Activated T-cell treated with anti-CD3 and anti-CD28 coated beads, Interleukin-2, amount 50 U/mL, for 24 hours (primary cell): ENCODE measurements around the gene DLG2.

Experiments
- DNase-seq: peaks from one replicate; pipeline ENCODE4 v3.0.0-alpha.2; 2020
- H3K27ac Mint-ChIP-seq: 2 replicates; pipeline ENCODE4 v1.8.0; 2020; ENCODE audit warnings: mild to moderate bottlenecking, mixed read lengths
- H3K27me3 Mint-ChIP-seq: 2 replicates; pipeline ENCODE4 v1.8.0; 2020; ENCODE audit warnings: mixed read lengths
- H3K36me3 Mint-ChIP-seq: 2 replicates; pipeline ENCODE4 v1.8.0; 2020; ENCODE audit warnings: low read depth, mixed read lengths
- H3K4me1 Mint-ChIP-seq: 2 replicates; pipeline ENCODE4 v1.8.0; 2020; ENCODE audit warnings: low read depth, mixed read lengths
- H3K4me3 Mint-ChIP-seq: 2 replicates; pipeline ENCODE4 v1.8.0; 2020; ENCODE audit warnings: mild to moderate bottlenecking, moderate library complexity, mixed read lengths
- H3K9me3 Mint-ChIP-seq: 2 replicates; pipeline ENCODE4 v1.8.0; 2020; ENCODE audit warnings: mixed read lengths

DLG2 gene

DNA sequence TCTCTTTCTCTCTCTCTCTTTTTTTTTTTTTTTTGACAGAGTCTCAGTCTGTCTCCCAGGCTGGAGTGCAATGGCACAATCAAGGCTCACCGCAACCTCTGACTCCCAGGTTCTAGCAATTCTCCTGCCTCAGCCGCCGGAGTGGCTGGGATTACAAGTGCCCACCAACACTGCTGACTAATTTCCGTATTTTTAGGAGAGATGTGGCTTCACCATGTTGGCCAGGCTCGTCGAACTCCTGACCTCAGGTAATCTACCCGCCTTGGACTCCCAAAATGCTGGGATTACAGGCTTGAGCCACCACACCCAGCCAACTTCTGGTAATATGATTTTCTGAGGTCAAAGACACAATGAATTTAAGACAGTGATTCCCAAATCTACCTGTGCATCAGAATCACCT is 1681.2 kb downstream of the DLG2 start:
- no peaks in the 10 kb centered on the region for H3K4me1 Mint-ChIP-seq
- H3K4me3 Mint-ChIP-seq, result no peak overlapping the region
- no peaks in the 10 kb centered on the region for H3K27me3 Mint-ChIP-seq
- no peaks in the 10 kb centered on the region for H3K36me3 Mint-ChIP-seq
- H3K27ac Mint-ChIP-seq, result no peak overlapping the region
- H3K9me3 Mint-ChIP-seq, result peaks cover 10% of the 10 kb centered on the region
- DNase-seq, result no peak

DNA sequence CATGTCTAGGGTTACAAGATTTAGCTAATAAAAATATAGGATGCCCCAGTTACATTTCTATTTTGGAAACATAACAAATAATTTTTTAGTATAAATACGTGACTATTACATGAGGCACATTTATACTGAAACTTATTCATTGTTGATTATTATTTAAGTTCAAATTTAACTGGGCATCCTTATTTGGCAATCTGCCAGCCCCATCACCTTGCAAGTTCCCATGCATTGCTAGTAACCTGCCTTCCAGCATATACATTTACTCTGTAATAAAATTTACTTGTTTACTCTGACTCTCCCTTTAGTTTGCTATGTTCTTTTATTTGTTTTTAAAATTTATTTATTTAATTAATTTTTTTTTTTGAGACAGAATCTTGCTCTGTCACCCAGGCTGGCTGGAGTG is 1686.1 kb downstream of the DLG2 start:
- H3K9me3 Mint-ChIP-seq, result peaks cover 10% of the 10 kb centered on the region
- DNase-seq, result no peak
- no peak overlapping the region for H3K27ac Mint-ChIP-seq
- no peaks in the 10 kb centered on the region for H3K4me1 Mint-ChIP-seq
- no peaks in the 10 kb centered on the region for H3K27me3 Mint-ChIP-seq
- H3K36me3 Mint-ChIP-seq, result no peaks in the 10 kb centered on the region
- H3K4me3 Mint-ChIP-seq, result no peak overlapping the region

DNA sequence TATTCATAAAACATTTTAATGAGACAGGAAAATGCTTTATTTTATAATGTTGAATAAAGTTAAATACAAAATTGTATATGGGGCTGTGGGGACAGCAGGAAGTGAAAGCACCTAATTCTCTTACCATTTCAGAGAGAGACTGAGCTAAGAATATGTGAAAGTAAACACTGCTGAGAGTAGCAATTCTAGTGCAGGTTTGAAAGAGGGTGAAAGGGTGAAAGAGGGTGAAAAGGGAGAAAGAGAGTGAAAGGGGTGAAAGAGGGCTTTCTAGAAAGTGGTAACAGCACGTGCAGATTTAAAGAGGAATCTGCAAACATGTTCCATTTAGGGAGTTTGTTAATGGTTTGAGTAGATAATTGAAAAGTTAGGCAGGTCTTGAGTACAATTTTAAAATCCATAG is 1689.0 kb downstream of the DLG2 start:
- no peak overlapping the region for H3K4me3 Mint-ChIP-seq
- no peak for DNase-seq
- H3K27me3 Mint-ChIP-seq, result no peaks in the 10 kb centered on the region
- H3K27ac Mint-ChIP-seq, result no peak overlapping the region
- H3K9me3 Mint-ChIP-seq, result peaks cover 9% of the 10 kb centered on the region
- H3K4me1 Mint-ChIP-seq, result no peaks in the 10 kb centered on the region
- H3K36me3 Mint-ChIP-seq, result no peaks in the 10 kb centered on the region

DNA sequence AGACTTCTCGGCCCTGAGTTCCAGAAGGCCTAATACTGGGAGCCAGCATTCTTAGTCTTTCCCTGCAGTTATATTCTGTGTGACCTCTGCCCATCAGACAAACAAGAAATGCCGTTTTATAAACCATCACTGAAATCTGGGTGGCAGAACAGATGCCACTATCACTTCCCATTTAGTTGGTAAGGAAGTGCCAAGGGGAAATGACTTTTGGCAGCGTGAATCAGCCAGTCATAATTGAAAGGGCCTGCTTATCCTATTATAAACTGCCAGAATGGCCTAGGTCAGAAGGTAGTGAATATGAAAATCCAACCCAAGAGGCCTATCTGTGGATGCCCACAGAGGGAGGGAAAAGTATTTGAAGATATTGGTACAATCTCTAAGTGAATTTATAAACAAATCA is 1694.1 kb downstream of the DLG2 start:
- Mint-ChIP-seq H3K9me3 (peaks cover 2% of the 10 kb centered on the region), H3K27ac (no peak overlapping the region), H3K4me3 (no peak overlapping the region), H3K27me3 (no peaks in the 10 kb centered on the region), H3K36me3 (no peaks in the 10 kb centered on the region), H3K4me1 (no peaks in the 10 kb centered on the region)
- no peak for DNase-seq

DNA sequence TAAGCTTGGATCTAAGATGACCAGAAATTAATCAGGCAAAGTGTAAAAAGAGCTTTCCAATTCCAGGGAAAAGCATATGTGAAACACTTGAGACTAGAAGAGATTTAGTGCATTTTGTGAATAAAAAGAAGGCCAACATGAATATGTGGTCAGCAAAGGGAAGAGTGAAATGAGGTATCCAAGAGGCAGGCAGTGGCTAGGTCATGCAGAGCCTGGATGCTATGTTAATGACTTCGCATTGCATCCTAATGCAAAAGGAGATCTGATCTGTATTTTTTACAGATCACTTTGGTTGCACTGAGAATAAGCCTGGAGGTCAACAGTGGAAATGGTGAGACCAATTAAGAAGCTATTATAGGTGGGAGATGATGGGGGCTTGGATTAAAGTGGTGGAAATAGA is 1699.7 kb downstream of the DLG2 start:
- H3K4me3 Mint-ChIP-seq, result no peak overlapping the region
- H3K27ac Mint-ChIP-seq, result no peak overlapping the region
- H3K9me3 Mint-ChIP-seq, result no peaks in the 10 kb centered on the region
- no peaks in the 10 kb centered on the region for H3K4me1 Mint-ChIP-seq
- no peaks in the 10 kb centered on the region for H3K36me3 Mint-ChIP-seq
- no peaks in the 10 kb centered on the region for H3K27me3 Mint-ChIP-seq
- DNase-seq, result no peak

DNA sequence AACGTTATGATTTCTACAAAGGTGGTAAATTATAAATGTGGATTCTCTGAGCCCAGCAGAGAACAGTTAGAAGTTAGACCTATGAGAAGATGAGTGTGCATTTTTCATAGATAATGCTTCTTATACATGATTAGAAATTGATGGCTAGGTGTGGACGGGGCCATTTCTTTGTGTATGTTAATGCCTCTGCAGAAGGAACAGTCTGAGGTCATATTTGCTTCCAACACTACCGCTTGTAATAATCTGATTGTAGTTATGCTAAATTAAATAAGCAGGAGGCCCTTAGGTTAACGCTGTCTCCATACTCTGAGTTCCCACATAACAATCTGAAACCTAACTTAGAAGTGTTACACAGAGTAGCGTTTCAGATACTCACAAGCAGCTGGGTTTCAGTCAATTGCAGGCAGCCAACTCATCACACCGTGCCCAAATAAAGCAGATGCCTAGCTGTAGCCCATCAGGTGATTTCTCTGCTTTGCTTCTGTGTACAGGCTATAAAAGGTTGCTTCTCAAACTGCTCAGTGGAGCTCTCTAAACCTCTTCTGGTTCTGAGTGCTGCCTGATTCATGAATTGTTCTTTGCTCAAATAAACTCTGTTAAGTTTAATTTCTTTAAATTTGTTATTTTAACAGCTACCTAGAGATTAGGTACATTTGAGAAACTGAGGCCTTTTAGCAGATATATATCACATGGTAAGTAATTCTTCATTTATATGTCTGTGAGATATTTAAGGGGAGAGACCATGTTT is 1702.2 kb downstream of the DLG2 start:
- Mint-ChIP-seq H3K9me3 (no peaks in the 10 kb centered on the region), H3K36me3 (no peaks in the 10 kb centered on the region), H3K4me3 (no peak overlapping the region), H3K27me3 (no peaks in the 10 kb centered on the region), H3K4me1 (no peaks in the 10 kb centered on the region), H3K27ac (no peak overlapping the region)
- DNase-seq, result no peak

DNA sequence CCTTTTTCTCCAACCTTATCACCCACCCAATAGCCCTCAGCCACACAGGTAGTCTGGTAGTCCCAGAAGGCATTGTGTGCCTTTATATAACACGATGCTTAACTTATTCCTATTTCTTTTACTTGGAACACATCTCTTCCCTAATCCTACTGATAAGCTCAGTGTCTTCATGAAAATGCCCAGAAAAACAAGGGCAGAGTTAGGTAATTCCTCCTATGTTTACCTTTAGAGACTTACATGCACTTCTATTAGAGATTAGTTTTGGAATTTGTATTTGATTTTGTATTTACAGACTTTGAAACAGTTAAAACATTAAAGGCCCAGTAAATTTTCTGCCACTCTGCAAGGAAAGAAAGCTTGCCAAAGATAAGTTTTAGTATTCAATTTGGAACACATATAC is 1703.2 kb downstream of the DLG2 start:
- Mint-ChIP-seq H3K36me3 (no peaks in the 10 kb centered on the region), H3K9me3 (no peaks in the 10 kb centered on the region), H3K4me1 (no peaks in the 10 kb centered on the region), H3K27ac (no peak overlapping the region), H3K4me3 (no peak overlapping the region), H3K27me3 (no peaks in the 10 kb centered on the region)
- DNase-seq, result no peak

DNA sequence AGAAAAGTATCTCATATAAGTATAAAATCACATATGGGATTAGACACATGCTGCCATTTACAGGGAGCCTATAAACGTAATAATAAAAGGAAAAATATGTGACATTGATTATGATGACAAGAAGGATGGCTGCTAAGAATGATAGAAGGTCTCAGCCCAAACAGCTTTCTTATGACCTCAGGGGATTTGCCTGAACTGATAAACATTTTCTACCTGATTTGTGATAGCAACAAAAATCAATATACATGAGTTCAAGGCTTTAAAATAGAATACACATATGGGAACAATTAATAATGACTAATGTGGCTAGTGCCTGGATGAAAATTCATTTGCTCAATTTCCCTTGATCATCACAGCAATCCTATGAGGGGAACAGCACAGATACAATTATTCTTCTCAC is 1704.2 kb downstream of the DLG2 start:
- no peaks in the 10 kb centered on the region for H3K36me3 Mint-ChIP-seq
- peaks cover 2% of the 10 kb centered on the region for H3K9me3 Mint-ChIP-seq
- DNase-seq, result no peak
- H3K27me3 Mint-ChIP-seq, result no peaks in the 10 kb centered on the region
- H3K4me1 Mint-ChIP-seq, result no peaks in the 10 kb centered on the region
- H3K27ac Mint-ChIP-seq, result no peak overlapping the region
- H3K4me3 Mint-ChIP-seq, result no peak overlapping the region

DNA sequence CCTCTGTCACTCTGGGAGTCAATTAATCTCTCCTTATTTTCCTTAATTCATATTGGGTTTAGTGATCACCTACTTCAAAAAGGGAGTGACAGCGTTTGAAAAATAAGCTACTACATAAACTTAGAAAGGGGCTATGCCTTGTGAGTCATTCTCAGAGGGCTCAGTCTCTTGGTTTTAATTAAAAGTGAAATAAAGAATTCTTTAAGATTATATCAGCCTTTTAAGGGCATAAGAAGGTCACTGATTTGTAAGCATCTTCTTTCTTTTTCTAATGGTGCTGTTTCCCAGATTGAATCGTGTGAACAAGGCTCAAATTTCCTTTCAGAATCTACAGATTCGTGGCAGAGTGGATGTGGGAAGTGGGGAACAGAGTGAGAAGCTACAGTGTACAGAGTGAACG is 1704.8 kb downstream of the DLG2 start:
- peaks cover 4% of the 10 kb centered on the region for H3K9me3 Mint-ChIP-seq
- no peak overlapping the region for H3K27ac Mint-ChIP-seq
- H3K36me3 Mint-ChIP-seq, result no peaks in the 10 kb centered on the region
- H3K4me3 Mint-ChIP-seq, result no peak overlapping the region
- H3K27me3 Mint-ChIP-seq, result no peaks in the 10 kb centered on the region
- no peak for DNase-seq
- H3K4me1 Mint-ChIP-seq, result no peaks in the 10 kb centered on the region

DNA sequence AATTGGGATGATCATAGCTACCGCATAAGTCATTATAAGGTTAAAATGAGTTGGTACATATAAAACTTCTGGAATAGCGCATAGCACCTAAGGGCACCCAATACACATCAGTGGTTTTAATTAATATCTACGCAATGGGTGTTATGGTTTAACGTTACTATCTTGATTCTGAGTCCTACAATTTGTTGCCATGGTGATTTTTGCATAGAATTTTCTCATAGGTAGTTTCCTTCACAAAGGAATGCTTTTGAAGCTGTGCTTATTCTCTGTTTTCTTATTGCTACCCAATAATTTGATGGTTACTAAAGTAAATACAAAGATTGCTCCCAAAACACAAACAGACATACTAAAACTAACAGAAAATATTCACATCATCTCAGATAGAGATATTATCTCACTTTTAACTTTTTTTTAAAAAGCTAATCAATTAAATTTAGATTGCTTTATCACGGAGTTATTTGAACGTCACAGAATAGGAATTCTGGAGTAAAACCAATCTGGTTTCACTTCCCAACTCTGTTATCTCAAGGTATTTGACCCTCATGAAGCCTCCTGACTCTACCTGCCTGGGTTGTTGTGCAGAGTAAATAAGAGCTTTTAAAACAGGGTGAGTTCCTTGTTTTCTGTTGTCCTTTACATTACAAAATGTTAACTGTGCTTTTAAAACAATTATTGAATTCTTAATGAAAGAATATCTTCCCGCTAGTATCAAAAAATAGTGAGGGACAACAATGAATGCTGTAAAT is 1705.5 kb downstream of the DLG2 start:
- Mint-ChIP-seq H3K4me1 (no peaks in the 10 kb centered on the region), H3K27ac (no peak overlapping the region), H3K9me3 (peaks cover 4% of the 10 kb centered on the region), H3K27me3 (no peaks in the 10 kb centered on the region), H3K4me3 (no peak overlapping the region), H3K36me3 (no peaks in the 10 kb centered on the region)
- DNase-seq, result no peak

DNA sequence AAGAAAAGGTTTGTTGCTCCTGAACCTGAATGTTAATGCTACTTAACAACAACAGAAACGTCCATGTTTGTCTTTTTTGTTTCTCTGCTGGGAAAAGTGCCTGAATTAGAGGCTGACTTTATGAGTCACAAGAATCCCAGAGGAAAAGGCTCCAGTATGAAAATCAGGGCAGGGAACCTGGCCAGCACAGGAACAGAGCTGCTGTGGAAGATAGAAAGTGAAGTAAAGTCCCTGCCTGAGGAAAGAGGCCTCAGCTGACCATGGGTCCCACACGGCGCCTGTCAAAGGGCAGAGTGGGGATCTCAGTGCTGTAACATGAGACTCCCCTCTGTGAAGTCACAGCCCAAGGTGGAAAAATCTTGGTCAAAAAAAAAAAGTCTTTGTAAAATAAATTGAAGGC is 1708.7 kb downstream of the DLG2 start:
- no peaks in the 10 kb centered on the region for H3K36me3 Mint-ChIP-seq
- H3K27ac Mint-ChIP-seq, result no peak overlapping the region
- no peaks in the 10 kb centered on the region for H3K27me3 Mint-ChIP-seq
- DNase-seq, result no peak
- no peaks in the 10 kb centered on the region for H3K4me1 Mint-ChIP-seq
- no peak overlapping the region for H3K4me3 Mint-ChIP-seq
- peaks cover 9% of the 10 kb centered on the region for H3K9me3 Mint-ChIP-seq

DNA sequence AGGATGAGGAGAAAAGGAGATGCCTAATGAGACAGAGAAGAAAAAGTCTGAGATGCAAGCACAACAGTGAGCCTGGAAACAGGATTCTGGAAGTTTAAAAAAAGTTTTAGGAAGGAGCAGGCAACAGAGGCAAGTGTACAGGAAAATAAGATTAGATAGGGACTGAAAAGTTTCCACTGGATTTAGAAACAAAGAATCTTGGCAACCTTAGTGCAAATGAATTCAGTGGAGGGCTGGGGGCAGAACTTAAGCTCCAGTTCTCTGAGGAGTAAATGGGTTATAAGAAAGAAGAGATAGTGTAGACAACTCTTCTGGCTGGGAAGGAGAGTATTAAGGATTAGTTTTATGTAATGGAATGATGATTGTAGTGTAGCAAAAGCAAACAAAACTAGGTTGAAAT is 1712.1 kb downstream of the DLG2 start:
- Mint-ChIP-seq H3K9me3 (peaks cover 9% of the 10 kb centered on the region), H3K27me3 (no peaks in the 10 kb centered on the region), H3K4me3 (no peak overlapping the region), H3K4me1 (no peaks in the 10 kb centered on the region), H3K36me3 (no peaks in the 10 kb centered on the region), H3K27ac (no peak overlapping the region)
- no peak for DNase-seq

DNA sequence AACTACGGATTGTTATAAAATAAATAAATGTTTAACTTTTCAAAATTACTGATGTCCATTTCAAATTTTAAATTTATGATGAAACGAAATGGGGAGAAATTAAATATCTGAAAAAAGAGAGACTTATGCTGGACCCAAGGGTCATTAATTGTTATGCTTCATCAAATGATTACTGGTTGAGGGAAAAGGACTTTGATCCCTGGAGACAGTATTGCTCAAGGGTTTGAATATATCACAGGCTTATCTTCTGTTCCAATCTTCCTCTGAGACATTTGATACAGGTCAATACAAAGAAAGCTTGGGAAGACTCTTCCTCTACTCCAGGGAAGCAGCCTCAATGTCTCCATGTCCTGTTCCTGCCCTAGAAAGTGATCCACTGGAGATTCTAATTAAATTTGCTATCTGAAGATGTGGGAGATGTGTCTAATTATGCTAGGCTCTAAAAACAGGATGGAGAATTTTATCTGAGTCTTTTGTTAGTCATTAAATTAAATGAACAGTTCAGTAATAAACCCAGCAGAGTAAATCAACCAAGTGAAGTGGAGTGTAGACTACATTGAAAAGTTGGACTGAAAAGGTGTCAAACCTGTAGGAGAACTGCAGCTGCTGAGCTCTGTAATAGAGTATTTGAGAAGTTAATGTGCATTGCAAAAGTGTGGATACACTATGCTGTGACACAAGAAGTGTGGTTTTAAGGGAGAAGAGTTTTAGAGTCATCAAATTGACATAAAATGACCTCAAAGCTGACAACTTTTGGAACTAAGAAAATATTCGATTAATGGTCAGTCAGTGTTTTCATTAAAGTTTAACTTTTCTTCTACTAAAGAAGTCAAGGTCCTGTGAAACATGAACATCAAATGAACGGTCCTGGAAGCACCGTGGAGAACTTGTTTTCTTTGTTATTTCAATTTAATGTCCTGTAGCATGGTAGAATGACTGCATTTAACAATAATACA is 1717.3 kb downstream of the DLG2 start:
- Mint-ChIP-seq H3K27me3 (no peaks in the 10 kb centered on the region), H3K4me1 (no peaks in the 10 kb centered on the region), H3K27ac (no peak overlapping the region), H3K4me3 (no peak overlapping the region), H3K36me3 (no peaks in the 10 kb centered on the region), H3K9me3 (peaks cover 4% of the 10 kb centered on the region)
- no peak for DNase-seq

DNA sequence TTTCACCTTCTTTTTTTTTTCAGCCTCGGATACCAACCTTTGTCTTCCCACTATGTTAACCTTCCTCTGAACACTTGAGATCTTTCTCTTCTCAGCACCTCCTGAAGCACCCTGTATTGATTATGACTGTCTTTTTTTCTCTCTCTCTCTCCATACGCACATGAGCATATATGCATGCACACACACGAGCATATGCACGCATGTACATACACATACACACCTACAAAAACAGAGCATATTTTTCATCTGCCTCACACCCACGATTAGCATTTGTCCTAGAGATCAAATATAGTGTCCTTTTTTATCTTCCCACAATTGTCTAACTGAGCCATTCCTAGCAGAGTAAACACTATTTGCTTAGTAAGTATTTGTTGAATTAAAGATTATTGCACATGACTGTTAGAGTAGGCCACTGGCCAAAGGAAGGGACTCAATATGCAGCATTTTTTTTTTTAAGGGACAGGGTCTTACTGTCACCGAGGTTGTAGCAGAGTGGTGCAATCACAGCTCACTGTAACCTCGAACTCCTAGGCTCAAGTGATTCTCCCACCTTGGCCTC is 1718.8 kb downstream of the DLG2 start:
- Mint-ChIP-seq H3K9me3 (peaks cover 4% of the 10 kb centered on the region), H3K27ac (no peak overlapping the region), H3K36me3 (no peaks in the 10 kb centered on the region), H3K4me3 (no peak overlapping the region), H3K27me3 (no peaks in the 10 kb centered on the region), H3K4me1 (no peaks in the 10 kb centered on the region)
- no peak for DNase-seq
